K562 (cell line): ENCODE data around the gene PHF19. TPM values are rescaled to one million over a fixed set of nuclear protein-coding genes. Genes with fewer than 3 reads are reported as not detected.

Experiments
- ATAC-seq: fragments of 200-7000 bp; cut with Tn5 transposase; 3 replicates; pipeline ENCODE4 v1.9.1; 2020; ENCODE audit warnings: moderate library complexity
- BruUV-seq: library from RNA; stranded (reverse); fragments of 400-500 nt; replicated peaks from 2 replicates; lab custom pipeline; 2021; lab: Mats Ljungman, UMichigan
- CTCF ChIA-PET: fragments of 300-600 bp; formaldehyde crosslinking; extraction: SDS; loops from one replicate; lab custom pipeline; 2021; ENCODE audit warnings: low intra/inter-chr PET ratio; lab: Yijun Ruan, JAX
- POLR2A ChIA-PET: fragments of 300-600, 350-650 bp; sonication (Branson Sonifier 250); formaldehyde crosslinking; extraction: SDS; loops from one replicate; lab custom pipeline; 2021; ENCODE audit warnings: antibody characterized with exemption, inconsistent platforms; lab: Yijun Ruan, JAX
- DNase-seq, 4 experiments: peaks; one replicate each; pipeline versions ENCODE4 v3.0.0 to v3.0.0-alpha.2; 2011 to 2018; ENCODE audit warnings: low spot score in 3 of 4, mixed read lengths in 3 of 4; ENCODE audit errors: extremely low read depth in 1 of 4
- FAIRE-seq: peaks from 2 replicates; lab custom pipeline; 2011; peaks lifted over from hg19 to GRCh38; lab: Jason Lieb, UNC
- H2AFZ ChIP-seq: 2 replicates; pipeline ENCODE4 v1.6.0; 2011; ENCODE audit warnings: low read depth, low read length, control low read depth, inconsistent platforms
- H3K27ac ChIP-seq: fragments of 200-600 bp; 3 replicates; pipeline ENCODE4 v1.8.0; 2011; ENCODE audit warnings: low read depth, mild to moderate bottlenecking, control low read depth, inconsistent platforms, low read length, moderate library complexity, mixed read lengths; ENCODE audit errors: extremely low read depth
- H3K27me3 ChIP-seq, 2 experiments: fragments of 300-600 bp in 1 of 2; 2 replicates in 1 of 2; 3 replicates in 1 of 2; pipeline versions ENCODE4 v1.6.0 to v1.8.0; 2011; ENCODE audit warnings: inconsistent platforms in 2 of 2, low read length in 2 of 2, mild to moderate bottlenecking in 1 of 2, mixed read lengths in 1 of 2, moderate library complexity in 1 of 2; ENCODE audit not compliant: control insufficient read depth in 2 of 2, insufficient read depth in 2 of 2
- H3K36me3 ChIP-seq: fragments of 300-600 bp; 3 replicates; pipeline ENCODE4 v1.8.0; 2011; ENCODE audit warnings: mild to moderate bottlenecking, low read length, inconsistent platforms; ENCODE audit not compliant: control insufficient read depth, insufficient read depth
- H3K4me1 ChIP-seq, 2 experiments: fragments of 200-600 bp in 1 of 2; replicated peaks in 1 of 2; 2 replicates in 1 of 2; 3 replicates in 1 of 2; pipeline versions ENCODE4 v1.5.1 to v1.8.0; 2011; ENCODE audit warnings: inconsistent platforms in 2 of 2, low read length in 2 of 2, mild to moderate bottlenecking in 1 of 2, mixed read lengths in 1 of 2, moderate library complexity in 1 of 2; ENCODE audit not compliant: control insufficient read depth in 2 of 2, insufficient read depth in 2 of 2
- H3K4me2 ChIP-seq: 2 replicates; pipeline ENCODE4 v1.6.1; 2011; ENCODE audit warnings: low read length, control low read depth, inconsistent platforms, mixed read lengths; ENCODE audit not compliant: insufficient read depth
- H3K4me3 ChIP-seq: fragments of 200-600 bp; sonication (generic), shearing (Covaris generic); 2 replicates; pipeline ENCODE4 v1.5.1; 2016; ENCODE audit warnings: control low read depth, inconsistent platforms
- H3K79me2 ChIP-seq: fragments of 200-600 bp; 3 replicates; pipeline ENCODE4 v1.8.0; 2011; ENCODE audit warnings: low read length, inconsistent platforms; ENCODE audit not compliant: control insufficient read depth, insufficient read depth
- H3K9ac ChIP-seq, 2 experiments: 2 replicates each; pipeline versions ENCODE4 v1.6.0 to v1.6.1; 2011; ENCODE audit warnings: low read depth in 2 of 2, low read length in 2 of 2, control low read depth in 1 of 2, inconsistent platforms in 1 of 2, mild to moderate bottlenecking in 1 of 2, mixed read lengths in 1 of 2; ENCODE audit not compliant: insufficient read depth in 1 of 2
- H3K9me1 ChIP-seq: one replicate; pipeline ENCODE4 v1.6.0; 2011; ENCODE audit warnings: inconsistent platforms, mild to moderate bottlenecking, low read length, moderate library complexity; ENCODE audit not compliant: control insufficient read depth, insufficient read depth
- H3K9me3 ChIP-seq: replicated peaks from 2 replicates; pipeline ENCODE4 v1.5.1; 2011; ENCODE audit warnings: low read depth, low read length, inconsistent platforms; ENCODE audit not compliant: control insufficient read depth, insufficient read depth
- H4K20me1 ChIP-seq: replicated peaks from 2 replicates; pipeline ENCODE4 v1.6.1; 2011; ENCODE audit warnings: low read length, inconsistent platforms, mixed read lengths; ENCODE audit not compliant: control insufficient read depth, insufficient read depth
- EZH2 ChIP-seq: IDR thresholded peaks from 2 replicates; pipeline ENCODE4 v1.6.1; 2012; ENCODE audit warnings: low read depth, mild to moderate bottlenecking, inconsistent platforms, low read length, borderline replicate concordance
- GATAD2A ChIP-seq: fragments of 450-650 bp; IDR thresholded peaks from 2 replicates; pipeline ENCODE4 v1.6.1; 2017
- HOXB6 ChIP-seq: fragments of 250-450 bp; sonication (Bioruptor Pico); IDR thresholded peaks from 2 replicates; pipeline ENCODE4 v1.5.1; 2022; ENCODE audit warnings: mild to moderate bottlenecking, borderline replicate concordance
- NEUROD1 ChIP-seq: fragments of 150-350 bp; IDR thresholded peaks from 2 replicates; pipeline ENCODE4 v1.6.1; 2014; ENCODE audit warnings: borderline replicate concordance, low read length, low read depth; ENCODE audit not compliant: partially characterized antibody
- NFIC ChIP-seq: fragments of 450-650 bp; IDR thresholded peaks from 2 replicates; pipeline ENCODE4 v1.6.1; 2017; ENCODE audit warnings: mild to moderate bottlenecking, inconsistent platforms
- PHF21A ChIP-seq: fragments of 450-650 bp; IDR thresholded peaks from 2 replicates; pipeline ENCODE4 v1.6.1; 2017; ENCODE audit warnings: low read depth, borderline replicate concordance
- RBM25 ChIP-seq: fragments of 200-400 bp; formaldehyde crosslinking; IDR thresholded peaks from 2 replicates; pipeline ENCODE4 v1.6.1; 2018; ENCODE audit warnings: low read length, low read depth, moderate library complexity; ENCODE audit not compliant: severe bottlenecking
- SIRT6 ChIP-seq: IDR thresholded peaks from one replicate; pipeline ENCODE4 v1.6.1; 2012; ENCODE audit warnings: low read depth, mild to moderate bottlenecking, control low read depth, inconsistent platforms, low read length, moderate library complexity
- ZNF395 ChIP-seq: fragments of 200-800 bp; sonication (Bioruptor generic); IDR thresholded peaks from 2 replicates; pipeline ENCODE4 v1.6.1; 2017; ENCODE audit warnings: missing genetic modification characterization, missing compliant biosample characterization
- WGBS: fragments of 100-300 bp; shearing (Covaris generic); methylation state at CpG from one replicate; pipeline ENCODE4 v1.1.6; 2016; ENCODE audit warnings: low coverage, mixed read lengths; ENCODE audit not compliant: insufficient coverage; ENCODE audit errors: missing lambda C conversion rate; 5-methylcytosine and 5-hydroxymethylcytosine counted together
- in situ Hi-C: fragments of 300-500 bp; cut with MboI; formaldehyde crosslinking; loops from 4 replicates; pipeline ENCODE4 v1.15.0; 2018; ENCODE audit warnings: inconsistent platforms, mixed read lengths
- intact Hi-C: fragments of 100-400 bp; cut with micrococcal nuclease; formaldehyde crosslinking; loops from 2 replicates; pipeline ENCODE4 v1.14.2; 2022
- polyA plus RNA-seq, 8 experiments: library from polyadenylated mRNA; depleted of rRNA in 4 of 8; stranded (reverse) in 5 of 8; unstranded in 3 of 8; fragments of >200 nt; fragmentation: Nextera tagmentation in 2 of 8; fragmentation: Illumina TruSeq in 1 of 8; extraction: Ambion mirVana in 2 of 8; extraction: Trizol in 1 of 8; gene quantifications; 2 replicates each; pipeline versions ENCODE4 v1.2.1 to v1.2.3, GENCODE V29; 2011 to 2014; ENCODE audit warnings: inconsistent platforms in 1 of 8, missing spikeins in 1 of 8
- total RNA-seq, 7 experiments: library from RNA; depleted of rRNA in 6 of 7; stranded (reverse); fragments of >200 nt in 6 of 7; fragmentation: Illumina TruSeq in 2 of 7; extraction: Trizol in 2 of 7; gene quantifications; 2 replicates each; pipeline versions ENCODE4 v1.2.1 to v1.2.3, GENCODE V29; 2011 to 2021; ENCODE audit warnings: low replicate concordance in 1 of 7
- TF ChIP-seq, protein P1 (sequence below): sonication (generic); formaldehyde crosslinking; IDR thresholded peaks from 2 replicates; pipeline ENCODE4 v1.8.1; 2023; ENCODE audit warnings: mild to moderate bottlenecking, missing genetic modification reagents, moderate library complexity
- TF ChIP-seq, protein P2 (sequence below), 2 experiments: fragments of 450-650 bp in 1 of 2; sonication (generic) in 1 of 2; formaldehyde crosslinking in 1 of 2; IDR thresholded peaks in 1 of 2; conservative IDR thresholded peaks in 1 of 2; 2 replicates each; pipeline versions ENCODE4 v1.6.1 to v1.8.1; 2016 to 2023; ENCODE audit warnings: mild to moderate bottlenecking in 2 of 2, moderate library complexity in 2 of 2, inconsistent platforms in 1 of 2, missing genetic modification reagents in 1 of 2
- TF ChIP-seq, protein P3 (sequence below): sonication (generic); formaldehyde crosslinking; IDR thresholded peaks from 2 replicates; pipeline ENCODE4 v1.8.1; 2023; ENCODE audit warnings: mild to moderate bottlenecking, missing genetic modification reagents

The PHF19 gene
- total and polyA plus RNA-seq, 9 of the 15 experiments (the other 6 are each of a cell fraction or from before 2014, with no cell fraction given): 95.8 to 403 (median 255) TPM

GRCh38 chr9:120895951-120896350 is 19.0 kb upstream of the PHF19 start (continued):
- TF ChIP-seq, protein P1, sequence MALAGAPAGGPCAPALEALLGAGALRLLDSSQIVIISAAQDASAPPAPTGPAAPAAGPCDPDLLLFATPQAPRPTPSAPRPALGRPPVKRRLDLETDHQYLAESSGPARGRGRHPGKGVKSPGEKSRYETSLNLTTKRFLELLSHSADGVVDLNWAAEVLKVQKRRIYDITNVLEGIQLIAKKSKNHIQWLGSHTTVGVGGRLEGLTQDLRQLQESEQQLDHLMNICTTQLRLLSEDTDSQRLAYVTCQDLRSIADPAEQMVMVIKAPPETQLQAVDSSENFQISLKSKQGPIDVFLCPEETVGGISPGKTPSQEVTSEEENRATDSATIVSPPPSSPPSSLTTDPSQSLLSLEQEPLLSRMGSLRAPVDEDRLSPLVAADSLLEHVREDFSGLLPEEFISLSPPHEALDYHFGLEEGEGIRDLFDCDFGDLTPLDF (CRISPR knock-in tag): peak; percentile 81
- TF ChIP-seq NFIC (no peak), SIRT6 (no peak), HOXB6 (CRISPR knock-in tag) (0 out of 2 replicates have a peak, but pooled peaks have one; percentile 28)
- TF ChIP-seq, protein P2, sequence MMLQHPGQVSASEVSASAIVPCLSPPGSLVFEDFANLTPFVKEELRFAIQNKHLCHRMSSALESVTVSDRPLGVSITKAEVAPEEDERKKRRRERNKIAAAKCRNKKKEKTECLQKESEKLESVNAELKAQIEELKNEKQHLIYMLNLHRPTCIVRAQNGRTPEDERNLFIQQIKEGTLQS (IDR thresholded peaks at IDR 0.05): no peak
- TF ChIP-seq, protein P2 (CRISPR knock-in tag; conservative IDR thresholded peaks at IDR 0.05): peak; percentile 55; the same call in 1 of the 2 replicates

- H3K36me3 ChIP-seq: no peaks in the 10 kb centered on the region
- no peaks in the 10 kb centered on the region for H3K9me3 ChIP-seq
- no peak overlapping the region; the same call in 2 of the 3 replicates for H3K27ac ChIP-seq
- H3K27me3 ChIP-seq: no peaks in the 10 kb centered on the region
- no TSS peak for BruUV-seq
- 95% methylated on average over 63 of the region's 63 CpGs for WGBS
- H3K9me1 ChIP-seq: no peaks in the 10 kb centered on the region
- intact Hi-C loops: loop anchor here (5.0 kb wide), 1 partner anchor 67 kb away; no protein-coding TSS in a partner anchor
- in situ Hi-C loops: no loop called here
- peak overlapping the region; percentile 37 for H2AFZ ChIP-seq
- H3K4me2 ChIP-seq: no peak overlapping the region
- FAIRE-seq (no peak), DNase-seq (peak in 3 of 4 experiments; percentile 22 to 35 (median 24)), ATAC-seq (no peak)
- peaks cover 47 to 69% of the 10 kb centered on the region in 2 experiments for H3K4me1 ChIP-seq
- no peaks in the 10 kb centered on the region for H3K79me2 ChIP-seq
- CTCF ChIA-PET: no interaction called here
- H3K4me3 ChIP-seq: no peak overlapping the region
- H3K9ac ChIP-seq: no peak overlapping the region; a peak in 1 of 4 replicates
- POLR2A ChIA-PET: interaction anchor here (0.6 to 22.9 kb wide), 9 partner anchors 9 to 154 kb away, joined by 3 to 464 read pairs (median 6); partner anchors contain the start of genes PHF19 and PSMD5
- H4K20me1 ChIP-seq: no peaks in the 10 kb centered on the region
- TF ChIP-seq NEUROD1 (peak; percentile 41), ZNF395 (CRISPR knock-in tag) (no peak), RBM25 (peak; percentile 73), EZH2 (no peak), PHF21A (no peak), GATAD2A (no peak)
- TF ChIP-seq, protein P3, sequence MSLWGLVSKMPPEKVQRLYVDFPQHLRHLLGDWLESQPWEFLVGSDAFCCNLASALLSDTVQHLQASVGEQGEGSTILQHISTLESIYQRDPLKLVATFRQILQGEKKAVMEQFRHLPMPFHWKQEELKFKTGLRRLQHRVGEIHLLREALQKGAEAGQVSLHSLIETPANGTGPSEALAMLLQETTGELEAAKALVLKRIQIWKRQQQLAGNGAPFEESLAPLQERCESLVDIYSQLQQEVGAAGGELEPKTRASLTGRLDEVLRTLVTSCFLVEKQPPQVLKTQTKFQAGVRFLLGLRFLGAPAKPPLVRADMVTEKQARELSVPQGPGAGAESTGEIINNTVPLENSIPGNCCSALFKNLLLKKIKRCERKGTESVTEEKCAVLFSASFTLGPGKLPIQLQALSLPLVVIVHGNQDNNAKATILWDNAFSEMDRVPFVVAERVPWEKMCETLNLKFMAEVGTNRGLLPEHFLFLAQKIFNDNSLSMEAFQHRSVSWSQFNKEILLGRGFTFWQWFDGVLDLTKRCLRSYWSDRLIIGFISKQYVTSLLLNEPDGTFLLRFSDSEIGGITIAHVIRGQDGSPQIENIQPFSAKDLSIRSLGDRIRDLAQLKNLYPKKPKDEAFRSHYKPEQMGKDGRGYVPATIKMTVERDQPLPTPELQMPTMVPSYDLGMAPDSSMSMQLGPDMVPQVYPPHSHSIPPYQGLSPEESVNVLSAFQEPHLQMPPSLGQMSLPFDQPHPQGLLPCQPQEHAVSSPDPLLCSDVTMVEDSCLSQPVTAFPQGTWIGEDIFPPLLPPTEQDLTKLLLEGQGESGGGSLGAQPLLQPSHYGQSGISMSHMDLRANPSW (CRISPR knock-in tag): peak; percentile 73; the same call in 1 of the 2 replicates
Measured at GRCh38 chr9:120894321-120895148, 17.5 kb upstream of the PHF19 start.
